Measurements from ENCODE around the gene DIO1.

- TF ChIP-seq CTCF (IDR thresholded peaks at IDR 0.05) (no peak), POLR2A (IDR thresholded peaks at IDR 0.05) (no peak)
Observed at GRCh38 chr1:53899206-53899628, 5.2 kb downstream of the DIO1 start.
